ENCODE data around the gene STAP2.
A peak's percentile ranks its signal among the peaks of the same experiment; 100 is the strongest.

STAP2 gene

DNA sequence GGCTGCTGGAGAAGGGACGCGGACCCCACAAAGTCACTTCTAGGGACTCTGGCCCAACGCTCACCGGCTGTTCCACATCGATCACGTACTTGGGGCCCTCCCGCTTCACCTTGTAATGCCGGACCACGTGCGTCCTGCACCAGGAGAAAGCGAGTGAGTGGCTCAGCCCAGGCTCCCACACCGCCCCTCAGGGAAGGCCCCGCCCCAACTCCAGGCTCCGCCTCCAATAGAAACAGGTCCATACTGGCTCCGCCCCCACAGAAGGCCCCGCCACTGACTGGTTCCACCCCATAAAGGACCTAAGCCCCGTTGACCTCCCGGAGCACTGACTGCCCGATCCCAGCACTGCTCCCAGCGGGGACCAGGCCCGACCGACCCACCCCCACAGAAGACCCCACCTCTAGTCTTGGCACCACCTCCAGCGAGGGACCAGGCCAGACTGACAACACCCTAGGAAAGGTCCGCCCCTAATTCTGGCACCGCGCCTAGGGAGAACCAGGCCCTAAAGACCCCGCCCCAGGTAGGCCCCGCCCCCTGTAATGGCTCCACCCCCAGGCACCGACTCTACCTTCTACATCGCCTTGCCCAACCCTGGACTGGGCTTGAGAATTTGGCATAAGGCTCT, 11.3 kb downstream of the STAP2 start:
- DNase-seq (ENCODE audit: low read depth): peak; percentile 54

DNA sequence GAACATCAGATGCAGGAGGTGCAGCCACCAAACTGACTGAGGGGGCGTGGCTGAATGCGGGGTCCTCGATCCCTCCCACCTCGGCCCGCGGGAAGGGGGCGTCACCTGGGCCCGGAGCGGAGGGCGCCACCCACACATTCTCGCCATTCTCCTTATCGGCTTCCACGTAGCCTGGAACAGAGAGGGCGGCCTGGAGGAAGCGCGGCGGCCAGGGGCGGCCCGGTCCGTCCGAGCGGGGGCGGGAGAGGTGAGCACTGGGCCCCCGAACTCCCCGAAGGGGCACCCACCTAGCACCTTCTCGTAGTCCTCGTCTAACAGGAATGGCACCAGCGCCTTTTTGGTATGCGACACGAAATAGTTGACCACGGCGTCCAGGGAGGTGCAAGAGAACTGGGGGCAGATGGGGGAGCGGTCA, 11.8 kb downstream of the STAP2 start:
- DNase-seq (ENCODE audit: low read depth): no peak

DNA sequence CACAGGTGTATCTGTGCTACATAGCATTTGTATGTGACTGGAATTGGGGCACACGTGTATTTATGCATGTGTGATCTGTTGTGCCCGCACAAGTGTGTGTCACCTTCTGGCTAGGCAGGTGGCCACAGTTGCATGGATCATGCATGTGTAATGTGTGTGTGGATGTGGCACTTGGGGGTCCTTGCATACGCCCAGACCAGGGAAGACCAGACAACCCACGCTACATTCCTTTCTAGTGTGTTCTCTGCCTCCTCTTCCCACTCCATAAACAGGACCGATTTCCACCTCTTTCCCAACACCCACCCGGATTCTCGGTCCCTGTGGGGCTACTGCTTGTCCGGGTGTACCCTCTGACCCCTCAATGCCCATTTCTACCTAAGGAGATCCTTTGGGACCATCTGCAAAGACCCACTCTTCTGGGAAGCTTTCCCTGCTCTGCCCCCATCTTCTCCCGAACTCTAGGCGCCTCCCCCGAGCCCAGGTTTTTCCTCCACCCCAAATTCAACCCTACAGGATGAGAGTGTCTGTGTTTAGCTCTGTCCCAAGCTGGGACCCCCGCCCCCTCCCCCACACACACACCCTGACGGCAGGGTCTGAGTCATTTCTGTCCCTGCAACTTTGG, 12.3 kb downstream of the STAP2 start:
- DNase-seq (ENCODE audit: low read depth): no peak

GRCh38 chr19:4324228-4324627, 14.4 kb downstream of the STAP2 start:
- DNase-seq (ENCODE audit: low read depth): no peak

GRCh38 chr19:4323692-4324091, 14.9 kb downstream of the STAP2 start:
- DNase-seq (ENCODE audit: low read depth): no peak

DNA sequence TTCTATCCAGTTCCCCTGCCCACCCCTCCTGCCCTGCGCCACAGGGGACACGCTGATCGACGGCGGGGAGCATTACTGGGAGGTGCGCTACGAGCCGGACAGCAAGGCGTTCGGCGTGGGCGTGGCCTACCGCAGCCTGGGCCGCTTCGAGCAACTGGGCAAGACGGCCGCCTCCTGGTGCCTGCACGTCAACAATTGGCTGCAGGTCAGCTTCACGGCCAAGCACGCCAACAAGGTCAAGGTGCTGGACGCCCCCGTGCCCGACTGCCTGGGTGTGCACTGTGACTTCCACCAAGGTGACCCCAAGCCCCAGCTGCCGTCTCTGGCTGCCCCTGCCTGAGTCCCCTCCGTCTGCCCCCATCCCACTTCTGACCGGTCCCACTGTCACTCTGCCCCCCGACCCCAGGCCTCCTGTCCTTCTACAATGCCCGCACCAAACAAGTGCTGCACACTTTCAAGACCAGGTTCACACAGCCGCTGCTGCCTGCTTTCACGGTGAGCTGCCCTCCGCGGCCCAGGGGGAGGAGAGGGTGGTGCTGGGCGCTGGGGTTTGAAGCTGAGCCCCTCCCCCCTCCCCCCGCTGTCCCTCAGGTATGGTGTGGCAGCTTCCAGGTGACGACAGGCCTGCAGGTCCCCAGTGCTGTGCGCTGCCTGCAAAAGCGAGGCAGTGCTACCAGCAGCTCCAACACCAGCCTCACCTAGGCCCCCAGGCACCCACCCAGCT, 15.5 kb downstream of the STAP2 start:
- no peak for DNase-seq (ENCODE audit: low read depth)

DNA sequence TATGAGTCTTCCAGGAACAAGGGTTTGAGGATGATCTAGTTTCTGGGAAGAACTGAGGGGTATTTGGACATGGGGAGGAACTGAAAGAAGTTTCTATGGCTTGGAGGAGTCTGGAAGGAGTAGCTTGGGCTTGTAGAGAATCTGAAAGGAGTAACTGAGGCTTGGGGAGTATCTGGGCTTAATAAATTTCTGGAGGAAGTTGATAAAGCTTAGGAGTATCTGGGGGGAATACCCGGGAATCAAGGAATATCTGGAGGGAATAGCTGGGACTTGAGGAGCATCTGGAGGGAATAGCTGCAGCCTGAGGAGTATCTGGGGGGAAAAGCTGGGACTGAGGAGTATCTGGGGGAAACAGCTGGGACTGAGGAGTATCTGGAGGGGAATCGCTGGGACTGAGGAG, 18.2 kb downstream of the STAP2 start:
- DNase-seq (ENCODE audit: low read depth): no peak

GRCh38 chr19:4319067-4319718, 19.4 kb downstream of the STAP2 start:
- no peak for DNase-seq (ENCODE audit: low read depth)

GRCh38 chr19:4318460-4318859, 20.2 kb downstream of the STAP2 start:
- no peak for DNase-seq (ENCODE audit: low read depth)

DNA sequence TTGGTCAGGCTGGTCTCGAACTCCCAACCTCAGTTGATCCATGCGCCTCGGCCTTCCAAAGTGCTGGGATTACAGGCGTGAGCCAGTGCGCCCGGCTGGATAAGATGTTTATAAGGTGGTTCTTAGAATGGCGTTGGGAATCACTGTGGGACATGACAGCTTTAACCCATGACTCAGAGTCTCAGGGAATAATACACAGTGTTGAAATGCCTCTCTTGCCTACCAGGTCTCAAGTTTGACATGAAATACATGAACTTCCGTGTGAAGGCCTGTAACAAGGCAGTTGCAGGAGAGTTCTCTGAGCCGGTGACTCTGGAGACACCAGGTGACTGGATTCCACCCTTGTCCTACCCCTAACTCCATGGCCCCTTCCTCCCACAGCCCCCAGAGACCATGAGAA, 21.7 kb downstream of the STAP2 start:
- no peak for DNase-seq (ENCODE audit: low read depth)

DNA sequence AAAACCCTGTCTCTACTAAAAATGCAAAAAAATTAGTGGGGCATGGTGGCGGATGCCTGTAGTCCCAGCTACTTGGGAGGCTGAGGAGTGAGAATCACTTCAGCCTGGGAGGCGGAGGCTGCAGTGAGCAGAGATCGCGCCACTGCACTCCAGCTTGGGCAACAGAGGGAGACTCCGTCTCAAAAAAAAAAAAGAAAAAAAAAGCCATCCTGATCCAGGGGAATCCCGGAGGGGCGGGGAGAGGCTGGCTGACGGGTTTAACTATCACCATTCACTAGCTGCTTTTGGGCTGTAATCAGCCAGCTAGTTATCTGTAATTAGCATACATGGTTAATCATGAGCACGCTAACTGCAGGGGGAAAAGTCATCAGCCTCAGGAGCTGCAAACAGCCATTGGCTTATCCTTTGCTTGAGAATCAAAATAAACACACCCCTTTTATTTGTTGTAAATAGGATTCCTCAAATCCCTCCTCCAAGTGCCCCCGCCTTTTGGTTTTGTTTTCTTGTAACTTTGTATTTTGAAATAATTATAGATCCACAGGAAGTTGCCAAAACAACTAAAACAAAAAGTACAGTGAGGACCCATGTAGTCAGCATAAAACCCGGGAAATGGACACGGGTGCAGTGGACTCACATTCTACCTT, 24.7 kb downstream of the STAP2 start:
- no peak for DNase-seq (ENCODE audit: low read depth)

- no peak for DNase-seq (ENCODE audit: low read depth)
These were observed 28.1 kb downstream of the STAP2 start for GRCh38 chr19:4310247-4311121.

DNA sequence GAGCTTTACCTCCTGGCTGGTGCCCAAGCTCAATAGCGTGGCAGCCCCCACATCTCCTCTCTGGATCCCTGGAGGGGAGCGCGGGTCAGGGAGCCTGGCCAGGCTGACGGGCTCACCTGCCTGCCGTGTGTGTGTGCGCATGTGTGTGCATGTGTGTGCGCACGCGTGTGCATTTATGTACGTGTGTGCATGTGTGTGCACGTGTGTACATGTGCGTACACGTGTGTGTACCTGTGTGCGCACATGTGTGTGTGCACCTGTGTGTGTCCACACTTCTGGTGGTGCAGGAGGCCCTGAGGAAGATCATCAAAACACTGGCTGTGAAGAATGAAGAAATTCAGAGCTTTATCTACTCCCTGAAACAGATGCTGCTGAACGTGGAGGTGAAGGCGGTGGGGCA, 33.0 kb downstream of the STAP2 start:
- no peak for DNase-seq (ENCODE audit: low read depth)

GRCh38 chr19:4305257-4305612, 33.4 kb downstream of the STAP2 start:
- DNase-seq (ENCODE audit: low read depth): no peak

GRCh38 chr19:4304538-4305256, 33.9 kb downstream of the STAP2 start, which contains the start of gene FSD1:
Gene FSD1, plus strand, starts transcription at chr19:4304598. Its CDS starts 149 bp downstream, at chr19:4304747.
- DNase-seq (ENCODE audit: low read depth): peak; percentile 25

DNA sequence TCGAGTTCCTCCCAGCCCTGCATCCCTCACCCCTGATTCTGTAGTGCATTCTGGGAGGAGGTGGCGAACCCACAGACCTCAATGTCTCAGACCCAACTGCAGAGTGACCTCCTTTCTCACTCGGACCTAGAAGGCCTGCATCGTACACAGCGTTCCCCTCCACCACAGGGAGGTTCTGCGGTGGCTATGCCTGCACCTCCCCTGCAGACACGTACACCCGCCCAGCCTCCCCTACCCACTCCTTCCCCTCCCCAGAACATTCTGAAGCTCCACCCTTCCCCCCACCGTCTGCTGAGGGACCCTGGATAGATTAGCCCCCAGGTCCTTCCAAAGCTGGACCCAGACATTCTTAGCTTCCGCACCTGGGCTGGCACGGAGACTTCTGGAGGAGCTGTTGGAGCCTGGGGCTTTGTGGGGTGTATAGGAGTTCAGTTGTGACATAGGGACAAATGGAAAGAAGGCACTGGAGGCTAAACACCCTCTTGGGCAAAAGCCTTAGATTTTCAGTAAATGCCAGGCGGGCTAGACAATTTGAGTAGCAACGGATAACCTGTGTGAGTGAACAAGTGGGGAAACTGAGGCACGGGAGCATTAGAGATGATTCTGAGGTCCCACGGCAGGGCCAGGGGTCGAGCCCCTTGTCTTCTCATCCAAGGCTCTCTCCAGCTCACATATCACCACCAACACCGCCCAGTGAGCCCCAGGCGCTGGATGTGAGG, 34.6 kb downstream of the STAP2 start:
- DNase-seq (ENCODE audit: low read depth): no peak

- no peak for DNase-seq (ENCODE audit: low read depth)
These were observed 36.4 kb downstream of the STAP2 start, which contains the start of gene TMIGD2 for GRCh38 chr19:4302243-4302640. Gene TMIGD2, minus strand, starts transcription at chr19:4302389. Its CDS starts 4 bp downstream, at chr19:4302385.

GRCh38 chr19:4301590-4302242, 36.9 kb downstream of the STAP2 start:
- no peak for DNase-seq (ENCODE audit: low read depth)

DNA sequence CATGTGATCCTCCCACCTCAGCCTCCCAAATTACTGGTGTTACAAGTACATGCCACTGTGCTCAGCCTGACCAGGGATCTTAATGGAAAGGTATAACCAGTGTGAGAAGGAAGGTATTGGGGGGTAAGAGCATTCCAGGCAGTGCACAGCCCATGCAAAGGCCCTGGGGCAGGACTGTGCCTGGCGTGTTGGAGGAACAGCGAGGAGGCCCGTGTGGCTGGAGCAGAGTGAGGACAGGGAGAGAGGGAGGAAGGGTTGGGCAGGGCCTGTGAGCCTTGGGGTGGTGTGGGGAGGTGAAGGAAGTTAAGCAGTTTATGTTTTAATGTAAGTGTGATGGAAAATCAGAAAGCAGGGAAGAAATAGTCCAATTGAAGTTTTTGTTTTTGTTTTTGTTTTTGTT, 38.0 kb downstream of the STAP2 start:
- no peak for DNase-seq (ENCODE audit: low read depth)
